ENCODE data around the gene MEF2B.

MEF2B gene

DNA sequence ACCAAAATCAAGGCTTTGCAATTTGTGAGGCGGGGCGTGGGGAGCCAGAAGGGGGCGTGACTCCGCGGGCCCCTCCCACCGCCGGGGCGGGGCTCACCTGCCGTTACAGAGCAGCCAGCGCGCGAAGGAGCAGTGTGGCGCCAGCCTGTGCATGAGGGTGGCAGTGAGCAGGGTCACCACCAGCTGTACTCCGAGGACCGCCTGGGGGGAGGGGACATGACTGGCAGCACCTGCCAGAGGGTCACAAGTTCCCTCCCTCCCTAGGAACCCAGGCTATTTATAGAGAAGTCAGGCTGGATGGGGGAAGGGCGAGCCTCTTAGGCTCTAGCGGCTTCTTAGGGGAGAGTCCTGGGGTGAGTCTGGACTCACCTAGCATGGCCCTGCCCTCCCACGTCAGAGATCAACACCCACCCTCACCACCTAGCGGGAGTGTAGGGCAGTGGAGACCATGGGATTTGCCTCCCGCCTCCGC lies 35.3 kb downstream of the MEF2B start:
- TF ChIP-seq TAF1 (IDR thresholded peaks at IDR 0.05; ENCODE audit: borderline replicate concordance, insufficient read depth, low read length) = no peak
- TF ChIP-seq, protein P1, sequence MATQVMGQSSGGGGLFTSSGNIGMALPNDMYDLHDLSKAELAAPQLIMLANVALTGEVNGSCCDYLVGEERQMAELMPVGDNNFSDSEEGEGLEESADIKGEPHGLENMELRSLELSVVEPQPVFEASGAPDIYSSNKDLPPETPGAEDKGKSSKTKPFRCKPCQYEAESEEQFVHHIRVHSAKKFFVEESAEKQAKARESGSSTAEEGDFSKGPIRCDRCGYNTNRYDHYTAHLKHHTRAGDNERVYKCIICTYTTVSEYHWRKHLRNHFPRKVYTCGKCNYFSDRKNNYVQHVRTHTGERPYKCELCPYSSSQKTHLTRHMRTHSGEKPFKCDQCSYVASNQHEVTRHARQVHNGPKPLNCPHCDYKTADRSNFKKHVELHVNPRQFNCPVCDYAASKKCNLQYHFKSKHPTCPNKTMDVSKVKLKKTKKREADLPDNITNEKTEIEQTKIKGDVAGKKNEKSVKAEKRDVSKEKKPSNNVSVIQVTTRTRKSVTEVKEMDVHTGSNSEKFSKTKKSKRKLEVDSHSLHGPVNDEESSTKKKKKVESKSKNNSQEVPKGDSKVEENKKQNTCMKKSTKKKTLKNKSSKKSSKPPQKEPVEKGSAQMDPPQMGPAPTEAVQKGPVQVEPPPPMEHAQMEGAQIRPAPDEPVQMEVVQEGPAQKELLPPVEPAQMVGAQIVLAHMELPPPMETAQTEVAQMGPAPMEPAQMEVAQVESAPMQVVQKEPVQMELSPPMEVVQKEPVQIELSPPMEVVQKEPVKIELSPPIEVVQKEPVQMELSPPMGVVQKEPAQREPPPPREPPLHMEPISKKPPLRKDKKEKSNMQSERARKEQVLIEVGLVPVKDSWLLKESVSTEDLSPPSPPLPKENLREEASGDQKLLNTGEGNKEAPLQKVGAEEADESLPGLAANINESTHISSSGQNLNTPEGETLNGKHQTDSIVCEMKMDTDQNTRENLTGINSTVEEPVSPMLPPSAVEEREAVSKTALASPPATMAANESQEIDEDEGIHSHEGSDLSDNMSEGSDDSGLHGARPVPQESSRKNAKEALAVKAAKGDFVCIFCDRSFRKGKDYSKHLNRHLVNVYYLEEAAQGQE (IDR thresholded peaks at IDR 0.05; ENCODE audit: insufficient read depth in 1 of 2, low read depth in 2 of 2, low read length in 2 of 2) = no peak
- no peak for TF ChIP-seq SIN3A (IDR thresholded peaks at IDR 0.05; ENCODE audit: borderline replicate concordance, insufficient read depth, low read length)
- no peak for TF ChIP-seq FOXP2 (optimal IDR thresholded peaks at IDR 0.05; ENCODE audit: borderline replicate concordance, extremely low read depth, extremely low read length, insufficient read depth)
- no peak for TF ChIP-seq POLR2AphosphoS5 (IDR thresholded peaks at IDR 0.05; ENCODE audit: low read depth, low read length)

DNA sequence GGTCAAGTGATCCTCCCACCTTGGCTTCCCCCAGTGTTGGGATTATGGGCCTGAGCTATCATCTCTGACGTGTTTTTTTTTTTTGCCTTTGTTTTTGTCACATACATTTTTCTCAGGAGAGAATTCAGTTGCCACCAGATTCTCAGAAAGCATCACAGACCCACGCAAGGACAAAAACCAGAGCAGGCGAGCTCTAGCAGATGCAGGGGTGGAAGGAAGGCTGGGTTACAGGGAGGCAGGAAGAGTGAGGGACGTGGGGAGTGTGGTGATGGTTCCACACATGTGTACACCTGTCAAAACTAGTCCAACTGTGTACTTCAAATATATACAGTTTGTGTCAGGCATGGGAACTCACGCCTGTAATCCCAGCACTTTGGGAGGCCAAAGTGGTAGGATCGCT lies 36.1 kb downstream of the MEF2B start:
- no peak for TF ChIP-seq TAF1 (IDR thresholded peaks at IDR 0.05; ENCODE audit: borderline replicate concordance, insufficient read depth, low read length)
- no peak for TF ChIP-seq FOXP2 (optimal IDR thresholded peaks at IDR 0.05; ENCODE audit: borderline replicate concordance, extremely low read depth, extremely low read length, insufficient read depth)
- TF ChIP-seq, protein P1 (IDR thresholded peaks at IDR 0.05; ENCODE audit: insufficient read depth in 1 of 2, low read depth in 2 of 2, low read length in 2 of 2) = no peak
- no peak for TF ChIP-seq POLR2AphosphoS5 (IDR thresholded peaks at IDR 0.05; ENCODE audit: low read depth, low read length)
- no peak for TF ChIP-seq SIN3A (IDR thresholded peaks at IDR 0.05; ENCODE audit: borderline replicate concordance, insufficient read depth, low read length)

DNA sequence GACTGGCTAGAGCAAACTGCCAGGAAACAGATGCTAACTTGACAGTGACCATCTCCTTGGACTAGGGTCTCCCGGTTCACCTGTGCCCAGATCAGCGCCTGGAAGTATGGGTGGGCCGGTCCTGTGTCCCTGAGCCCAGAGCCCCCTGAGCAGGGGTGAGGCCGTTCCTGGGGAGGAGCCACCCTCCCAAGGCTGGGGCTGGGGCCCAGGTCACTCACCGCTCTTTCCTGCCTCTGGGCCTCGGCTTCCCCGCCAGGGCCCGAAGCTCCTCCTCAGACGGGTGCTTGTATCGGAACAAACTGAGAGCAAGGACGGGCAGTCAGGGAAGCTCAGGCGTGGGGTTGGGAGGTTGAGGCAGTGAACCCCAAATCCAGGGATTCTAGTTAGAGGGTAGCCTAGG lies 37.2 kb downstream of the MEF2B start:
- TF ChIP-seq TAF1 (IDR thresholded peaks at IDR 0.05; ENCODE audit: borderline replicate concordance, insufficient read depth, low read length) (no peak), SIN3A (IDR thresholded peaks at IDR 0.05; ENCODE audit: borderline replicate concordance, insufficient read depth, low read length) (no peak), FOXP2 (optimal IDR thresholded peaks at IDR 0.05; ENCODE audit: borderline replicate concordance, extremely low read depth, extremely low read length, insufficient read depth) (no peak), POLR2AphosphoS5 (IDR thresholded peaks at IDR 0.05; ENCODE audit: low read depth, low read length) (no peak)
- TF ChIP-seq, protein P1 (IDR thresholded peaks at IDR 0.05; ENCODE audit: insufficient read depth in 1 of 2, low read depth in 2 of 2, low read length in 2 of 2) = no peak

DNA sequence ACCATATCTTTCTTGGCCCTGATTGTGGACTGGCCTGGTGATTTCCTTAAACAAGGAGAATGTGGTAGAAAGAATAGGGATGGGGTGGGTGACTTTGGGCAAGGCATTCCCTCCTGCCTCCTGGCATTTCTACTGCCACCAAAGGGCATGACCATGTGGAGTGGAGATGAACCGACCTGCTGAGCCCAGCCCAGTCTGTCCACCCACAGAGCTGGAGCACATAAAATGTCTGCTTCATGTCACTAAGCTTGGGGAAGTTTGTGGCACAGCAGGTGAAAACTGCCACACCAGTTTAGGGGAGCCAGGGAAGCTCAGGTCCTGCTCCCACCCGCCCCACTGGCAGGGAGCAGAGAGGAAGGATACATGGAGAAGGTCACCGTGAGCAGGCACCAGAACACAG lies 38.1 kb downstream of the MEF2B start:
- TF ChIP-seq SIN3A (IDR thresholded peaks at IDR 0.05; ENCODE audit: borderline replicate concordance, insufficient read depth, low read length) (no peak), TAF1 (IDR thresholded peaks at IDR 0.05; ENCODE audit: borderline replicate concordance, insufficient read depth, low read length) (no peak), POLR2AphosphoS5 (IDR thresholded peaks at IDR 0.05; ENCODE audit: low read depth, low read length) (no peak), FOXP2 (optimal IDR thresholded peaks at IDR 0.05; ENCODE audit: borderline replicate concordance, extremely low read depth, extremely low read length, insufficient read depth) (no peak)
- TF ChIP-seq, protein P1 (IDR thresholded peaks at IDR 0.05; ENCODE audit: insufficient read depth in 1 of 2, low read depth in 2 of 2, low read length in 2 of 2) = no peak

DNA sequence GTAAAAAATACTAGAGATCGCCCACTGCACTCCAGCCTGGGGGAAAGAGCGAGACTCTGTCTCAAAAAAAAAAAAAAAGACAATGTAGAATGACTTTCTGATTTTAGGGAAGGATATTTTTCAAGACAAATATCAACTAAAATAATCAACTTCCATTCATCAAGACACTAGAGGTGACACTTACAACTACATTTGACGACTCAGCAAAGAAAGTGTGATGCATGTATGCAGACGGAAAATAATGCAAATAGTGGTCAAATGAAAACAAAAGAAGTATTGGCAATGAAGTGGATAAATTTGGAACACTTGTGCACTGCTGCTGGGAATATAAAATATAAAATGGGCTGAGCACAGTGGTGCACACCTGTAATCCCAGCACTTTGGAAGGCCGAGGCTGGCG lies 44.0 kb downstream of the MEF2B start:
- TF ChIP-seq SIN3A (IDR thresholded peaks at IDR 0.05; ENCODE audit: borderline replicate concordance, insufficient read depth, low read length) (no peak), FOXP2 (optimal IDR thresholded peaks at IDR 0.05; ENCODE audit: borderline replicate concordance, extremely low read depth, extremely low read length, insufficient read depth) (no peak), POLR2AphosphoS5 (IDR thresholded peaks at IDR 0.05; ENCODE audit: low read depth, low read length) (no peak), TAF1 (IDR thresholded peaks at IDR 0.05; ENCODE audit: borderline replicate concordance, insufficient read depth, low read length) (no peak)
- TF ChIP-seq, protein P1 (IDR thresholded peaks at IDR 0.05; ENCODE audit: insufficient read depth in 1 of 2, low read depth in 2 of 2, low read length in 2 of 2) = no peak

Measured in PFSK-1 (cell line).